HG03103 (cell line): ENCODE data around the gene LANCL2.
A peak's percentile ranks its signal among the peaks of the same experiment; 100 is the strongest.
"Not testable (repeated sequence)": the region's sequence is repeated elsewhere in the genome, so short reads cannot be mapped to it uniquely, and the experiment has no call there.

Experiments
- ATAC-seq: cut with Tn5 transposase; IDR thresholded peaks from one replicate; pipeline ENCODE4 v1.9.1; 2021; ENCODE audit warnings: low read depth; ENCODE audit not compliant: unreplicated experiment

Gene LANCL2, protein sequence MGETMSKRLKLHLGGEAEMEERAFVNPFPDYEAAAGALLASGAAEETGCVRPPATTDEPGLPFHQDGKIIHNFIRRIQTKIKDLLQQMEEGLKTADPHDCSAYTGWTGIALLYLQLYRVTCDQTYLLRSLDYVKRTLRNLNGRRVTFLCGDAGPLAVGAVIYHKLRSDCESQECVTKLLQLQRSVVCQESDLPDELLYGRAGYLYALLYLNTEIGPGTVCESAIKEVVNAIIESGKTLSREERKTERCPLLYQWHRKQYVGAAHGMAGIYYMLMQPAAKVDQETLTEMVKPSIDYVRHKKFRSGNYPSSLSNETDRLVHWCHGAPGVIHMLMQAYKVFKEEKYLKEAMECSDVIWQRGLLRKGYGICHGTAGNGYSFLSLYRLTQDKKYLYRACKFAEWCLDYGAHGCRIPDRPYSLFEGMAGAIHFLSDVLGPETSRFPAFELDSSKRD

DNA sequence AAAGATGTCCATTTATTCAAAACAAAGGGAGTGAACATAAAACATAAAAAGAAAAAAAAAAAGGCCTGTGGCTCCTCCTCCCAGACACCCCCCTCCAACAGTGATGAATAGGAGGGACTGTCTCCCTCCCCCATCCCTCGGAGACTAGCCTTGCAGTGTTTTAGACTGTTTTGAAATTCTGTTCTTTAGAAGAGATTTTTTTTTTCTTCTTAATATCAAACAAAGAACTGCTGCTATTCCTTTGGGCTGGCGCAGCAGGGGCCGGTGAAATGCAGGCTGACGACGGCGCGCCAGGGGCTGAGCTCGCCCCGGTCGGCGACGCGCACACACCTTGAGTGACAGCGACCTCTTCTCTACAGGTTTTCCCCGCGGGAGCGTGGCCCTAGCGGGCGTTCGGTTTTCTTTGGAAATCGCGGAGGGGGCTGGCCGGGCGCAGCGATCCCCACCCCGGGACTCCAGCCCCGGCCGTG is at the start of gene LANCL2:
TSS of gene LANCL2 (plus strand) at position 133 of the 470 bp plus-strand sequence. CDS start 689 bp downstream, outside the sequence.
- peak; percentile 31 for ATAC-seq

DNA sequence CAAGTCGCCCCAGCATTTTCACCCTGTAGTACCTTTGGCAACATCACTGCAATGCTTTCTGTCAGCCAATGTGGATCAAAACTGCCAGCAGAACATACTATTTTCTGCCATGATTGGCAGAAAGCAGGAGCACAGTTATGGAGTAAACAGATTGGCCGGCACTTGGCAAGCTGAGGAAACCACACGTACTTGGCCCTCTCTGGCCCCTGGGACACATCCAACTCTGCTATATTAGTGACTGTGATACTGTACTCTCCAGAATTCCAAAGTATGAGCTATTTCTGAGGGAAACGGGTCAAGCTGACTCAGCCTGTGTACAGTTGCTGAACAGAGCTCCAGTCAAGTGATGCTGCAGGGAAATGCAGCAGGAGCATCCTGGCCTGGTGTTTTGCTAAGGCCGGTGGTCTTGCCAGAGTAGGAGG is 39.8 kb upstream of the LANCL2 start:
- ATAC-seq: no peak

DNA sequence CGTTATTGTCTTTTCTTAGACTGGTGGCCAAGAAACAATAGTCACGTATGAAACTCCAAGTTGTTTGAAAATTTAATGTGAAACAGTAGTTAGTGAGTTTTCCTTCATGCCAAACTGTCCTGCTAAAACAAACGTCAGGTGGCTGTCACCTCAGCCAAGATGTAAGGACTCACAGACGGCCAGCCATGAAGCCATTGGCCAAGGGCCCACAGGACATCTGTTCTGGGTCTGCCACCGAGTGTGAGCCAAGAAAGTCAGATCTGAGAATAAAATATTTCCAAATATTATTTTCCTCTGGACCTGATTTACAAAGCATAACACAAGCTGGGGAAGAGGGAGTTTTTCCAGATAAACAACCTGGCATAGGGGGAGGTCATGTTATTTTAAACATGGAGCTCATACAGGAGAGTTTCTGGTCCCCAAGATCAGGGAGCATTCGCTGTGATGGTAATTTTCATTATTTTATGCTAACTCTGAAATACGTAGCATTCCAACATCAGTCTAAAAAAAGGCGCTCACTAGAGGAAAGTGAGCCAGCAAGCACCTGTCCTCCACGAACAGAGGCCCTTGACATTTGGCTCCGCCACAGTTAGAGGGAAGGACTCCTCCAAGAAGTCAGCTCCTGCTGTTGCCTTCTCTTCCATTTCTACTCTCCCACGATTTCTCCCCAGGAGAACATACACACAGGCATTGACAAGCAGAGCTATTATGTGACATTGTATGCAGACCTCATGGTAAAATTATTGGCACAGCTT is 38.9 kb upstream of the LANCL2 start:
- ATAC-seq: no peak

DNA sequence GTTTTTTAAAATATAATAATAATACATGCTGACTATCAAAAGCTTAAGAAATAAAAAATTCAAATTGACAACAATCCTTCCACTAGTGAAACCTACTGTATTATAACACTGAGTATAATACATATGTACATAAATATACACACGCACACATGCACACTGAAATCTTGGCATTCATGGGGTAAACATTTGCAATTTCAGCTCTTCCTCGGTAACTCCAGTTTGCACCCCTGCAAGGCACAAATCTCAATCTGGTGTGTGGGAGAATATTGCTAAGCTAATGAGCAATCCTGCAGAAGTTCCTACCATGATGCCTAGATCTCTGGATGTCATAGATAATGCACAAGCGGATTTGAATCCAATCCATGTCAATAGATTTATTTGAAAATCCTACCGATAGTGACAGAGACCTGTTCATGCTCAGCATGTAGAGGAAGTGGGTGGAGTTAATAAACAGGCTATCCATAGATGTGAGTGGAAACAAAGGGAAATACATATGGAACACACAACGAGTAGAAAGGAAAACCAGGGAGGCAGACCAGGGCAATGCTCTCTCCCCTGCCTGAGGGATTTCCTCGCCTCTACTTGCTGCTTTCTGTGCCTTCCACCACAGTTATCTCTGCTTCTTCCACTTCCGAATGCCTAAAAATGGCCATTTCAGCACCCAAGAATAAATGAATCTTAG is 38.1 kb upstream of the LANCL2 start:
- no peak for ATAC-seq

DNA sequence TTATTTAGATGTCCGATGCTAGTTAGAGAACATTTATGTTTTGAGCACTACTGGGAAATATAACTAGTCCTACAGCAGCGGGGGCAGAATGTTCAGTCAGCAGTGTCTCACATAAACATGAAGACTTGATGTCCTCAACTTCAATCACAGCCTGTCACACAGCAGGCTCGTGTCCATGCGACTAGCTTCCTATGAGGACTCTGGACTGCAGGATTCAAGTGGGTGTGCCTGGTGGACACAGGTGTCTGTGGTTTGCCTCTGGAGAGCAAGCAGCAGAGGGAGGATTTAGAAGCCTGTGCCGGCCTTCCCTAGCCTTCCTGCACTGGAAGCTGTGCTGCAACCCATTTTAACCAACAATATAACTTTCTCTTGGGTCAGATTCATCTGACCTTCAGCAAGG is 30.0 kb upstream of the LANCL2 start:
- ATAC-seq: no peak

DNA sequence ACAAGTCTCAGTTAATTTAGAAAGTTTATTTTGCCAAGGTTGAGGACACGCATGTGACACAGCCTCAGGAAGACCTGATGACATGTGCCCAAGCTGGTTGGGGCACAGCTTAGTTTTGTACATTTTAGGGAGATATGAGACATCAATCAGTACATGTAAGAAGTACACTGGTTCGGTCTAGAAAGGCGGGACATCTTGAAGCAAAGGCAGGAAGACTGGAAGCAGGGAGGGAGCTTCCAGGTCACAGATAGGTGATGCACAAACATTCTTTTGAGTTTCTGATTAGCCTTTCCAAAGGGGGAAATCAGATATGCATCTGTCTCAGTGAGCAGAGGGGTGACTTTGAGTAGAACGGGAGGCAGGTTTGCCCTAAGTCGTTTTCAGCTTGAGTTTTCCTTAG is 29.4 kb upstream of the LANCL2 start:
- no peak for ATAC-seq

DNA sequence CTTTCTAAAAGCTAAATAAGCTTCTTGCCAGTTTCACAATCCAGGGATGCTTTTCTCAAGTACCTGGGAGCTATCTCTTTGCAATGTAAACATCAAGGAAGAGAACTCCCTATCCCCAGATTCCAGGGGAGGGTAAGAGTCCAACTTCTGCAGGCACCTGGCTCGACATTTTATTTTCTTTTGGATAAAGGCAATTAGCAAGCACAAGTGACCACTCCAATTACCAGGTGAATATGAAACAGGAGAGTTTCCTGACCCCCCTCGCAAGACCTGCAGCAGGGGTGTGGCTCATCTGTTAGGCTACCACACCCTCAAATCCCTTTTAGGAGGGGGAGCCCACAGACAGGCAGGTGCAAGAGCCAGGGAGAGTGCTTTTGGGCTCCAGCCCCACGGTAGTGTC is 28.6 kb upstream of the LANCL2 start:
- ATAC-seq: no peak

DNA sequence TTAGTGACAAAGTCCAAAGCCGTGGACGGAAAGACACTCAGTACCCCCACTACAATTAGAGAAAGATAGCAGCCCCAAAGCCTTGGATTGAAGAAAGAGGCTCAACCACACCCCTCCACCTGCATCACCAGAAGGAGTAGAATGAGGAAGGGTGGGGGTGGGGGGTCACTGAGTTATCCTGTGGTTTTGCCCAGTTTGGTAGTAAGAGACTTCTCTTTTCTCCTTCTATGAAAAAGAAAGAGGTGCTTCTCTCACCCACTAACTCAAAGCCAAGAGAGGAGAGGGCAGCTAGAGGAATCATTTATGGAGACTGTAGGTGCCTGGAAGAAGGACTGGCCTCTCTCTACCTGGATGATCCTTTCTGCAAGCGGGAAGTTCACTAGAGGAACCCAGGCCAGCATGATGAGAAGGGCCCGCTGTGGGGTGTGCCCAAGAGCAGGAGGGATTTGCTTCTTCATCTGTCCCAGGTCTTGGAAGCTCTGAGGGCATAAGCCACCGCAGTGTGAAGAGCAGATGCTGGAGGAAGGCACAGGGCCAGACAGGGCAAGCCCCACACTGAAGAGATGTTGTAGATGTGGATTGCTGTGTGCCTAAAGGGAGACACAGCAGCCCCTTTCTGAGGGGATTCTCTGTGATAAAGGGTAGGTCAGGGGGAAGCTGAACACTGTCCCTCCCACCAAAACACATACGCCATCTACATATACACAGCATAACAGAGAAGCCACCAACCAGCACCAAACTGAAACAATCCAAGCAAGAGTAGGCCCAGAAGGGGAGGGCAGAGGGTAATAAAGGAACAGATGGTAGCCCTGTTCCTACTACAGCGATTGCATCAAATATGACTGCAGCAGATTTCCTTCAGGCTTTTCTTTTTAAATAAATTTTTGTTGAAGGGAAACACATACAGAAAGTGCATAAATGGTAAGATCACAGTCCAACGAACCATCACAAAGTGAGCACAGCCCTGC is 25.8 kb upstream of the LANCL2 start:
- ATAC-seq: no peak

DNA sequence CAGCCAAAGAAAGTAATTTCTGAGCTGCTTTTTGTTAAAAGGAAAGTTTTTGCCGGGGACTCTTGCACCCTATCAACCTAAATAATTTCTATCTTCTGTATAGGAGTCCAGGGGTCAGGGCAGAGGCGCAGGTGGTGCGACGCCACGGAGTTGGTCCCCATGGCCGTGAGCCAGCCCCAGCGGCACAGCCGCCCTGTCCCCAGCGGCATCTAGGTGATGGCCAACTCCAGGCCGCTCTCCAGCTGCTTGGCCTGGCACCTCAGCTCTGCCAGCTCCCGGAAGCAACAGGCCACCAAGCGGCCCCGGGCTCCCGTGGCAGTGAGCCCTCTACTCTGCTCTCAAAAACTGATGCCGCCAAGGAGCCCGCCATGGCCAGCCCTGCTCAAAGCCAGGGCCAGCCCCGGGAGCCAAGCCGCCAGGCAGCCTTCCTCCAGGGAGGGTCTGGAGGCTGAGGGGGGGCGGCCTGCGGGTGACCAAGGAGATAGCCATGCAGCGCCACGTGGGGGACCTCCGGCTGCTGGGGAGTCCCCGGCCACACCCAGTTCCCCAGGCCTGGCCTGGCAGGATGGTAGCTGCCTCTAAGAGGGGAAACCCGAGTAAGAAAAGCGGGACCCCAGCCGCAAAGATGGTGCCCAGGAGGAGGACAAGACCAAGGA is 22.8 kb upstream of the LANCL2 start:
- no peak for ATAC-seq

DNA sequence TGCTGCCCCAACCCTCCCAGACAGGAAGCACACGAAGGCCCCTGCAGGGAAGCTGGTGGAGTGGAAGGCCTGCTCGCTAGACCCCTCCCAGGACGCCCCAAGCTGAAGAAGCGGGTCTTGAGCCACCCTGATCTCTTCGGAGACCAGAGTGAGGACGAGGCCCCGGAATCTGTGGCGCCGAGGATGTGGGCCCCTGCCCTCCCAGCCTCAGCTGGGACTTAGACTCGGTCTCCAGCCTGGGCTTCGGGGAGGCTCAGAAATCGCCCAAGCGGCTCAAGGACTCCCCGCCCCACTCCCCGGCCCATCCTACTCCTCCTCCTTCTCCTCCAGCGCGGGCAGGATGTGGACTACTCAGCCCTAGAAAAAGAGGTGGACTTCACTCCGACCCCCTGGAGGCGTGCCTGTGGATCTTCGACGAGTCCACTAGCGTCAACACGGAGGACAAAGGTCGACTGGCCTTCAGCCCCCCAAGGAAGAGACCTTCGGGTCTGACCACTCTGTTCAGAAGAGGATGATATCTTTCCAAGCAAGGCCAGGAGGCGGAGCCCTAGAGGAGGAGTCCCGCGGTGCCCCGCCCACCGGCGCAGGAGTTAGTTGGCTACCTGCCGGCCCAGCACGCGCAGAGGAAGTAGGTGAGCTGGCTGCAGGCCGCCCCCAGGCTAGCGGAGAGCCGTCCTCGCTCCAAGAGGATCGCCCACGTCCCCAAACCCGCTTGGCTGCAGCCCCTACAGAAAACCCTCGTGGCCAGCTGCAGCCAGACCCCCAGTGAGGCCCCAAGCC is 21.9 kb upstream of the LANCL2 start:
- no peak for ATAC-seq

DNA sequence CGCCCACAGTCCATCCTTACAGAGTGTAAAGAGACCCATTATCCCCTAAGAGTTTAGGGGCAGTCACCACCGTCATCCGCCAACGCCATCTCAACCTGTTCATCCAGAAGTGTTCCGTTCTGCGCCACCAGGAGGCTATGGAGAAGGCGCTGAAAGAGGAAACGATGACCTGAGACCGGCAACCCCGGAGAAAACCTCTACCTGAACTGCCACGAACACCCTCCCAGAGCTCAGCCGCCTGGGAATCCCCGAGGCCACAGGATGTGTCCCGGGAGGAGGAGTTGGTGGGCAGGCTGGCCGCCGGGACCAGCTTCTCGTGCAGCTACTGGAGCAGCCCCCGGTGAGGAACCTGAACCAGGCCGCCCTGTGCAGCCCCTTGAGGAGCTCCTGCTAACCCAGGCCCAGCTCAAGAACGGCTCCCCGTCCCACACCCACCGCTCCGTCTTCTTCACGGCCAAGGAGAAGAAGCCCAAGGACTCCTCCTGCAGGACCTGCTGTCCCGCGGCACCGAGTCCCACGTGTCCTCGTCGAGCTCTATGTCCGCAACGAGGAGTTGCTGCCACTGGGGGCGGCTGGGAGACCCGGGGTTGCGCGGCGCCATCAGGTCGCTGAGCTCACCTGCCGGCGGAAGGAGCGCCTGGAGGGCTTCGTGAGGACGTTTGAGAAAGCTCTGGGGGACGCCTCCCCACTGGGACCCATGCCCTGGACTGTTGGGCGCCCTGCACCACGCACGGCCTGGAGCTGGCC is 21.1 kb upstream of the LANCL2 start:
- ATAC-seq: no peak

DNA sequence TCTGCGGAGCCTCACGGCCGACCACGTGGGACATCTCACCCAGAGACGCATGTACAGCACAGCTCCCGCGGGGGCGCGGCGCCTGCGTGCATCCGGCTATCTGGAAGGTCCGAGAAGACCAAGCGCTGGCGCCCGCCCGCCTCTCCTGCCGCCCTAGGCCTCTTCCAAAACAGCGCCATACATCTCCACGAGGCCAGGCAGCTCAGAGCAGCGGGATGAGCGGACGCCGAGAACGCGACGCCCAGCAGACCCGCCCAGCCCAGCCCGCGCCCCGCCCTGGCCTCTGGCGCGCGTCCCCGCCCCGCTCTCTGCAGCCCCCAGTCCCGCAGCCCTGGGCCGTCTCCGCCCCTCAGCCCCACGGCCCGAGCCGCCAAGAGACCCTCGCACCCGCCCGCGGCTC is 20.3 kb upstream of the LANCL2 start:
- no peak for ATAC-seq

DNA sequence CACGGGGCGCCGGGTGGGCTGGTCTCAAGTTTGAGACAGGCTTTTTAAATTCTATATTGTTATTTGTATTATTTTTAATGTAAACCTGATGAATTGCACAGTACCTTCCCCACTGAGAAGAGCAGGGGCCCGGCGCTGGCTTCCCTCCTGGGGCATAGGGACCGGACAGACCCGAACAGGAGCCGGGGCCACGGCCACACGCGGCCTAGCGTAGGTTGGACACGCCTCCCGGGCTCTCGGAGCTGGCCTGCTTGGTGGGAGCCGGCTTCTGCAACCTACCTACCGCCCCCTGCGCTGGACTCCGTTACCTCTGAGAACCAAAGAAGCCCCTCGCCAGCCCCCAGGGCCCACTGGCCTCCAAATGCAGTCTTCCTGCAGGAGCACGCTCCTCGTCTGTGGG is 19.8 kb upstream of the LANCL2 start:
- no peak for ATAC-seq

DNA sequence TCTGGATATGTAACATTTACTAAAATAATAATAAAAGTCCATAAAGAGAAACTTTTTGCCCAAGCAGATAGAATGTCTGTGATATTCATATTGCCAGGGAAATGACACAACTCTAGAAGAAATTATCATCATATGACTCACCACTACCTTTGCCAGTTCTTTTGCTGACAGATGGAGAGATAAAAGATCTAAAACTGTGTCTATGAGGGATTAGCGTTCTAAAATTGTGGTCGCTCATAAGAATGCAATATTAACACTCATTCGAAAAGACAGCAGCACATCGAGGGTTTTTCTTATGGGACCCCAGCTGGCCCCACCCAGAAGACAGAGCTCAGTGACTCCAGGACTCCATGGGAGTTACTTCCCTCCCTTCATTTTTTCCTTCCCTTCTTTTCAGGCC is 16.6 kb upstream of the LANCL2 start:
- no peak for ATAC-seq

DNA sequence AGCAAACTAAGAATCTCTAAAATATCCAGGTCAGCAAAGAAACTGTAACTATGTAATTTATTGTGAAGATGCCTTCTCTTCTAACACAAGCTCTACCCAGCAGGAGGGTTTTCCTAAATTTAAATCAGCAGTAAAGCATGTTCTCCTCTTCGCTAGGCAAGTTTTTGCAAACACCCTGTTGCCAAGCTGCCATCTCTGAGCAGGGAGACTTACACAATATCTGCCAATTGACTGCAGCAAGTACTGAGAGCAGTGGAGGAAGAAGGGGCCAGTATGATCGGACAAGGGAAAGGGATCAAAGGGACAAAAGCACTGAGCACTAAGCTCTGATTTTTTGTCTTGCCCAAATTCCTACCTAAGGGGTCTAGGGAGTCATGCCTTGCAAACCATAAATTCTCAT is 16.0 kb upstream of the LANCL2 start:
- ATAC-seq: no peak

DNA sequence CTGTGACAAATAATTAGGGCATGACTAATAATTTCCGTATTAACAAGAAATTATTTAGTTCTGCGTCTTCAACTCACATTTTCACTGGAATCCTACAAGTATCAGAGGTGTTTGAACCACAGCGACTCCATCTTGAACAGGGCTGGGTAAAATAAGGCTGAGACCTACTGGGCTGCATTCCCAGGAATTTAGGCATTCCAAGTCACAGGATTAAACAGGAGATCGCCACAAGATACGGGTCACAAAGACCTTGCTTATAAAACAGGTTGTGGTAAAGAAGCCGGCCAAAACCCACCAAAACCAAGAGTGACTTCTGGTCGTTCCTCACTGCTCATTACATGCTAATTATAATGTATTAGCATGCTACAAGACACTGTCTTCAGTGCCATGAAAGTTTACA is 14.9 kb upstream of the LANCL2 start:
- no peak for ATAC-seq

DNA sequence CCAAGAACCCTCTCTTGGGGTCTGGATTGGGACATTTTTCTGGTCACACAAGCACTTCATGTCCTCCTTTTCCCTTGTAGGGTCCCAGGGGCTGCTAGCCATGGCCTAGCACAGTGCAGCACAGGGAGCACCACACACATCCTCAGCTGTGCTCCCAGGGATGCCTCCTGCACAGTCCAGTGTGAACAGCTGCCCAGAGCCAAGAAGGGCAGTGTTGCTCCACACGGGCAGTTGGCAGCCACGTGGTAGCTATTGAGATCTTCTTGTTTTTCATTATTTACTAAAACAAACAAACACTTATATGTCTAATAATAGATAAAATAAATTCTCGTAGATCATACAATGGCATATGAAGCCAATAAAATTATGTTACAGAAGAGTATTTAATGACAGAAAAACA is 13.9 kb upstream of the LANCL2 start:
- ATAC-seq: no peak

DNA sequence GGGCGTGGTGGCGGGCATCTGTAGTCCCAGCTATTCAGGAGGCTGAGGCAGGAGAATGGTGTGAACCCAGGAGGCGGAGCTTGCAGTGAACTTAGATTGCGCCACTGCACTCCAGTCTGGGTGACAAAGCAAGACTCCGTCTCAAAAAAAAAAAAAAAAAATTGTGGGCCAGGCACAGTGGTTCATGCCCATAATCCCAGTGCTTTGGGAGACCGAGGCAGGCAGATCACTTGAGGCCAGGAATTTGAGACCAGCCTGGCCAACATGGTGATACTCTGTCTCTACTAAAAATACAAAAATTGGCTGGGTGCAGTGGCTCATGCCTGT is 12.2 kb upstream of the LANCL2 start:
- not testable (repeated sequence) for ATAC-seq
